Stimulated activated CD4-positive, alpha-beta T cell treated with anti-CD3 and anti-CD28 coated beads, TNF-alpha, amount 100 ng/mL, for 24 hours (primary cell): ENCODE results near the gene PTPMT1.

ENCODE experiments used
- DNase-seq, 3 experiments: peaks; one replicate each; pipeline ENCODE4 v3.0.0-alpha.2; 2020; ENCODE audit warnings: low read depth in 3 of 3

Gene PTPMT1

DNA sequence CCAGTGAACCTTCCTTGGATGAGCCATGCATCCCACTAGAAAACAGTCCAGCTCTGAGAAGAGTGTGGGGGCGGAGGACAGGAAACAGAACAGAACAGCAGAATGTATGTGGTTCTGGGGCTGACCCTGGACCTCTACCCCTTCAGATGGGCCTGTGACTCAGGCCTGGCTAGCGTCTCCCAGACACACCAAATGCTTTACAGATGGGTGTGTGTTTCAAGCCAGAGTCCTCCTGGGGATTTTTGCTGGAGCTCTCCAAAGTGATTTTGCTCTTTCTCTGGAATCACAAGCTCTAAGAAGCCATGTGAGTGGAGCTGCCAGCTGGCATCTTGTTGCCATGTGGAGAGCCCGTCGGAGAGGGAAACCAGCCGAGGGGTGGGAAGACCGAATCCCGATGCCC is 42.0 kb downstream of the PTPMT1 start:
- DNase-seq = no peak

DNA sequence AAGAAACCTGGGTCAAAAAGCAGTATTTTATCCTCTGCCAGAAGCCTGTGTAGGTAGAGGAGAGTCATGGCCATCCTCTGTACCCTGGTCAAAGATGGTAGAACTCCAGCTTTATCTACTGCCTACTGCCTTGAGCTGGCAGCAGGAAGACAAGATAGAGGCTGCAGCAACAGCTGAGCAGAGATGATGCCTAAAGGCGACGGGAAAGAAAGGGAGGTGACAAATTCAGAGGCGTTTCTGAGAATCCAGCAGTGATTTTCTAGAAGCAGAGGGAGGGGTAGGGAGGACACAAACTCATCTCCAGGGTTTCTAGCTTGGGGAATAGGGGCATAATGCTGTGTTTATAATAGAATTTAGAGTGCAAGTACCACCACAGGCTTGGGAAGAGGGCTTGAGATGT is 44.3 kb downstream of the PTPMT1 start:
- DNase-seq = no peak

DNA sequence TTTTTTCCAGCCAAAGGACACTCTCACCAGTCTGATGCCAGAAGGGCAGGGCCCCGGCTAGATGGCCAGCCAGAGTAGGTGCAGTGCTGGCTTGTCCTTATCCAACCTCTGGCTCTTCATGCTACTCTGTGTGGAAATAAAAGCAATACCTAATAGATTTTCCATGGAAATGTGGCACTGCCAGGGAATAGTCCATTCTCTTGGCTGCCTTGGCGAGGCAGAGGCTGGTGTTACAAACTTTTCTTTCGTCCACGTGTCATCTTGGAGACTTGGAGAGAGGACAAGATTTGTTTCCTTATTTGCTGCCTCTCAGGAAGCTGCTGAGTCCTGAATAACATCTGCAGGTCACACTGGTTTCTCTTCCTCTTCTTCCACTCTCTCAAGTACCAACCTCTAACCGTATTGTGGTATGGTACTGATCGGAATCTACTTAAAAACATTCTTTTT is 46.0 kb downstream of the PTPMT1 start:
- no peak for DNase-seq

DNA sequence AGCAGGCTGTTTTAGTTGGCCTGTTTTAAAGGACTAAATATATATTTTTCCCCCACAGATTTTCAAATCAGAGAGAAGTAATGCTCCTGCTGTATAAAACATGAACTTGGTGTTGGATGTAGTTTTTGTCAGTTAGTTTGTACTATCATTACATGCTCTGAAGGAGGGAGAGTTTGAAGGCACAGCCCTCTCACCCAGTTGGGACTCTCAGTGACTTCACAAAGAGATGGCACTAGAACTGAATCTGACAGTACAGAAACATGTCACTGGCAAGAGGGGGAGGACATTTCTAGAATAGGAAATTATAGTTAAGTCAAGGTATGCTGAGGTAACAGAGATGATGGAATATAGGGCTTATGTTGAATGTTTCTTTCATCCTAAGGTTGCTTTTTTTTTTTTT is 49.9 kb downstream of the PTPMT1 start:
- DNase-seq = no peak

DNA sequence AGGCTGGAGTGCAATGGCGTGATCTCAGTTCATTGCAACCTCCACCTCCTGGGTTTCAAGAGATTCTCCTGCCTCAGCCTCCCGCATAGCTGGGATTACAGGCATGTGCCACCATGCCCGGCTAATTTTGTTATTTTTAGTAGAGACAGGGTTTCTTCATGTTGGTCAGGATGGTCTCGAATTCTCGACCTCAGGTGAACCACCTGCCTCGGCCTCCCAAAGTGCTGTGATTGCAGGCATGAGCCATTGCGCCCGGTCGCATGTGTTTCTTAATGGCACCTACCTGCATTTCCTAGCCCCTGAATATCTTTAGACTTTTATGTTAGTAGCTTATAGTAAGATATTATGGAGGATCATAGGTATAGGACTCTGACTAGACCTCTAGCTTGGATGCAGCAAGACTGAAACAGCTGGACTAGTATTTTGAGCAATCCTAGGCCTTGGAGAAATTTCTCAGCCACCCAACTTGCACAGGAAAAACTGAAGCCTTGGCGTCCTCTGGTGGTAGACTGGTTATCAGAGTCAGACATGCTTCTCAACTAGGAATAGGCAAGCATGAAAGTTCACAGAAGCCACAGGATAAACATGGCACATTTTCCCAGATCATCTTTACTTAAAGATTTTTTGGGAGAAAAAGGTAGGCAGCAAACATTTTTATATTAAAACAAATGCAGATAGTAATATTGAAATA is 51.5 kb downstream of the PTPMT1 start:
- DNase-seq = no peak

DNA sequence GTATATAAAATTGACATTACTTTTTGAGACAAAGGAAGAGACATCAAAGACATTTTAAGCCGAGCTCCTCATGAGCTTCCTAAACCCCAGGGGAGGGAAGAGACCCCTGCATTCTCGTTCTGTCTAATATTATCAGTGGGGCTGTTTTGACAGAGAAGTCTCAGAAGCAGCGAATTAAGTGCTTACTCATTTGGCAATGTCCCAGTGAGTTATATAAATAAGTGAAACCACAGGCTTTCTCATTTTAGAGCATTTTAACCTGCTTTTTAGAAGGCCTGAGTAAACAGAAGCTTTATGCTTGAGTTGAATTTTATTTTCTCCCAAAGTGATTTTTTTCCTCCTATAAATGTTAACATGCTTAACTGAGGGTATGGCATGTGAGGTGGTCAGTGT is 52.0 kb downstream of the PTPMT1 start:
- DNase-seq = no peak

DNA sequence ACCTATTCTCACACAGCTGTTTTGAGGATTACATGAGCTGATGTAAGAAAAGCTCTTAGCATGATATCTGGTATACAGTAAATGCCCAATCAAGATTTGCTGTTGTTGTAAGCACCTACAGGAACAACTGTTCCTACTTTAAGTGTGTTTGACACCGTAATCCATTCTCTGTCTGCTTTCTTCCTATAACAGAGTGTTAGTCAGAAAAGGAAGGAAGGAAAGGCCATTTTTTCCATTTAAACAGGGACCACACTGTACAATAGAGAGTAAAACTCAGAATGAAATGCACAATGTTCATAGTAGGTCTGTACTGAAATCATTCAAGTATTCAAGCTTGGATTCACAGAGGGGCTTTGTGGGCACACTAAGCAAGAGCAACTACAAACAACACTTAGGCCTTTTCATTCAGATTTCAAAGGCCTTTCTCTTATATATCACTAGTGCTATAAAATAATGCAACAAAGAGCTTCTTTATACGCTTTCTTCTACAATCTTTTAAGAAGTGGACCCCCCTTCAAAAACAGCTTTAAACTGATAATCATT is 55.5 kb downstream of the PTPMT1 start:
- no peak for DNase-seq
